Upper lobe of left lung (tissue), 6 donors: ENCODE measurements around the gene RNF135. TPM values are rescaled to one million over a fixed set of nuclear protein-coding genes. Genes with fewer than 3 reads are reported as not detected.
A peak's percentile ranks its signal among the peaks of the same experiment; 100 is the strongest.
"Not testable (repeated sequence)": the region's sequence is repeated elsewhere in the genome, so short reads cannot be mapped to it uniquely, and the experiment has no call there.

ENCODE experiments used
- ATAC-seq, 2 donors: fragments of 200-7000 bp; cut with Tn5 transposase; one replicate each; pipeline ENCODE4 v1.9.1; 2022; ENCODE audit warnings: mild to moderate bottlenecking in 2 of 2, moderate library complexity in 2 of 2; ENCODE audit not compliant: low FRiP score in 2 of 2
- DNase-seq, 2 donors: peaks; one replicate each; pipeline ENCODE4 v3.0.0-alpha.2; 2019 to 2020
- H3K27ac ChIP-seq, 4 donors: fragments of 200-600 bp; sonication (generic); one replicate each; pipeline ENCODE4 v1.5.1; 2016 to 2019
- H3K27me3 ChIP-seq, 4 donors: fragments of 200-600 bp; sonication (generic); one replicate each; pipeline ENCODE4 v1.5.1; 2017 to 2019
- H3K36me3 ChIP-seq, 4 donors: fragments of 200-600 bp; sonication (generic); one replicate each; pipeline ENCODE4 v1.5.1; 2016 to 2019
- H3K4me1 ChIP-seq, 4 donors: fragments of 200-600 bp; sonication (generic); one replicate each; pipeline ENCODE4 v1.5.1; 2018 to 2019
- H3K4me3 ChIP-seq, 4 donors: fragments of 200-600 bp; sonication (generic); one replicate each; pipeline ENCODE4 v1.5.1; 2017 to 2019; ENCODE audit warnings: mild to moderate bottlenecking in 2 of 4, moderate library complexity in 1 of 4
- H3K9me3 ChIP-seq, 4 donors: fragments of 200-600 bp; sonication (generic); one replicate each; pipeline ENCODE4 v1.5.1; 2018 to 2019
- EP300 ChIP-seq, 4 donors: sonication (generic); formaldehyde crosslinking; IDR thresholded peaks; one replicate each; pipeline ENCODE4 v1.5.1; 2017; ENCODE audit warnings: antibody characterized with exemption in 4 of 4, control low read depth in 2 of 4
- POLR2A ChIP-seq, 4 donors: fragments of 450-650 bp; IDR thresholded peaks; one replicate each; pipeline ENCODE4 v1.5.1; 2016 to 2017; ENCODE audit warnings: antibody characterized with exemption in 4 of 4, mild to moderate bottlenecking in 2 of 4
- POLR2AphosphoS5 ChIP-seq, 2 donors: sonication (generic); formaldehyde crosslinking; IDR thresholded peaks; one replicate each; pipeline ENCODE4 v1.5.1; 2017; ENCODE audit warnings: antibody characterized with exemption in 2 of 2
- WGBS, 2 donors: methylation state at CpG; one replicate each; pipeline ENCODE4 v1.1.5; 2017 to 2018; 5-methylcytosine and 5-hydroxymethylcytosine counted together
- total RNA-seq, 6 donors: library from RNA; depleted of rRNA in 4 of 6; stranded (reverse); fragments of >200 nt in 4 of 6; gene quantifications; one replicate each; pipeline versions ENCODE4 v1.1.0 to v1.2.1, GENCODE V29; 2016 to 2021
- TF ChIP-seq, protein P1 (sequence below), 6 experiments: fragments of 450-650 bp in 4 of 6; fragments of 200-600 bp in 2 of 6; sonication (generic) in 2 of 6; IDR thresholded peaks; one replicate each; pipeline ENCODE4 v1.5.1; 2016 to 2019; ENCODE audit warnings: antibody characterized with exemption in 6 of 6
- donor health status: DM: no; HTN: no; CAD: no; lungs with moderate emphysema.
- donor health status: DM: no; HTN: yes; CAD: no; lungs with severe emphysema.

Gene RNF135
- total RNA-seq, 6 donors from 2014 or later: 24.9 to 70.2 (median 32.5) TPM

DNA sequence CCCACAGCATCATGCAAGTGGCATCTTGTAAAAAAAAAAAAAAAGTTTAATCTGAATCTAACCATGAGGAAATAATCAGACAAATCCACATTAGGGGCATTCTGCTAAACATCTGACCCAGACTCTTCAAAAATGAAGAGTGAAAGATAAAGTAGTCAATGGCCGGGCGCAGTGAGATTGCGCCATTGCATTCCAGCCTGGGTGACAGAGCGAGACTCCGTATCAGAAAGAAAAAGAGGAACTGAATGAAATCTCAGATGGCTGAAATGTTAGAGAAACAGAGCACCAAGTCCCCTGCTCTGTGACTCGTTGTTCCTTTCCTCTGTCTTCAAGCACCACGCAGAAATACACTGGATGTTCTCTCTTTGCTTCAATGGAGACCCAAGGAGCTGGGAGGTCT is 12.7 kb upstream of the RNF135 start:
- WGBS, 2 donors: 61 to 63% methylated on average over 7 of the region's 7 CpGs

DNA sequence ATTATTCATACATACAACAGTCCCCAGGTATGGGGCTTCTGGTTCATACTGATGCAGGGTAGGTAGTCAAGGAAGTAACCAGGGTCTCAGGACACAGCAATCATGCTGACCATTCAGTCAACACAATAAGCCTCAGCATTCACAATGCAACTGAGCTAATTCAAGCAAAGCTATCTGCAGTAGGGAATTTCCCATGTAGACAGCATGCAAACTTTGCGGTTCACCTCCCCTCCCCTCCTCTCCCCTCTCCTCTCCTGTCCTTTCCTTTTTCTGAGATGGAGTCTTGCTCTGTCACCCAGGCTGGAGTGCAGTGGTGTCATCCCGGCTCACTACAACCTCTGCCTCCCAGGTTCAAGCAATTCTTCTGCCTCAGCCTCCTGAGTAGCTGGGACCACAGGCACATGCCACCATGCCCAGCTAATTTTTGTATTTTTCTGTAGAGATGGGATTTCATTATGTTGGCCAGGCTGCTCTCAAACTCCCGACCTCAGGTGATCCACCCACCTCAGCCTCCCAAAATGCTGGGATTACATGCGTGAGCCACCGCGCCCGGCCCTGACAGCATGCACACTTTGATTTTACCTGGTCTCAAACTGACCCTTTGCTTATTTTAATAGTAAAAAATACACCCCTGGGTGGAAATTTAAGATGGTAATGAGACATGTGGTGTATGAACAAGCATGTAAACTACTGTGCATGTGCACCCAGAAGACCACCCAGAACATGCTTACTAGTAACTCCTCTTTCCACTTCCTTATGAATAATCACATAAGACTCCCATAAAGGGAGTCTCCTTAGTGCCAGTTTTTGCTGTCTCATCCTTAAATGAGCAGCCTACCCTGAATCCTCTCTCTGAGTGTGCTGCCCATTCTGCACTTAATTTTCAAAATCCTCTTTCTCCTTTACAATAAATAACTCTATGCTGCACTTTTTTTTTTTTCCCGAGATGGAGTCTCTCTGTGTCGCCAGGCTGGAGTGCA is 9.3 kb upstream of the RNF135 start:
- TF ChIP-seq POLR2AphosphoS5 (IDR thresholded peaks at IDR 0.05): no peak
- no peak for TF ChIP-seq EP300 (IDR thresholded peaks at IDR 0.05)
- TF ChIP-seq POLR2A (IDR thresholded peaks at IDR 0.05): peak in 1 of 4 donors; percentile 38
- TF ChIP-seq, protein P1, sequence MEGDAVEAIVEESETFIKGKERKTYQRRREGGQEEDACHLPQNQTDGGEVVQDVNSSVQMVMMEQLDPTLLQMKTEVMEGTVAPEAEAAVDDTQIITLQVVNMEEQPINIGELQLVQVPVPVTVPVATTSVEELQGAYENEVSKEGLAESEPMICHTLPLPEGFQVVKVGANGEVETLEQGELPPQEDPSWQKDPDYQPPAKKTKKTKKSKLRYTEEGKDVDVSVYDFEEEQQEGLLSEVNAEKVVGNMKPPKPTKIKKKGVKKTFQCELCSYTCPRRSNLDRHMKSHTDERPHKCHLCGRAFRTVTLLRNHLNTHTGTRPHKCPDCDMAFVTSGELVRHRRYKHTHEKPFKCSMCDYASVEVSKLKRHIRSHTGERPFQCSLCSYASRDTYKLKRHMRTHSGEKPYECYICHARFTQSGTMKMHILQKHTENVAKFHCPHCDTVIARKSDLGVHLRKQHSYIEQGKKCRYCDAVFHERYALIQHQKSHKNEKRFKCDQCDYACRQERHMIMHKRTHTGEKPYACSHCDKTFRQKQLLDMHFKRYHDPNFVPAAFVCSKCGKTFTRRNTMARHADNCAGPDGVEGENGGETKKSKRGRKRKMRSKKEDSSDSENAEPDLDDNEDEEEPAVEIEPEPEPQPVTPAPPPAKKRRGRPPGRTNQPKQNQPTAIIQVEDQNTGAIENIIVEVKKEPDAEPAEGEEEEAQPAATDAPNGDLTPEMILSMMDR (IDR thresholded peaks at IDR 0.05): no peak
- WGBS, 2 donors: 85 to 87% methylated on average over 9 of the region's 9 CpGs
- Histone ChIP-seq H3K27me3 (no peaks in the 10 kb centered on the region), H3K27ac (peak overlapping the region in 2 of 4 donors; percentile 21 to 56), H3K9me3 (no peaks in the 10 kb centered on the region), H3K36me3 (no peaks in the 10 kb centered on the region), H3K4me1 (peaks cover 10 to 30% (median 15%) of the 10 kb centered on the region in 4 donors), H3K4me3 (no peak overlapping the region)
- ATAC-seq: no peak
- DNase-seq: no peak

More for the DNA sequence above, 12.7 kb upstream of the RNF135 start:
- no peaks in the 10 kb centered on the region for H3K36me3 ChIP-seq
- TF ChIP-seq, protein P1 (IDR thresholded peaks at IDR 0.05): no peak
- TF ChIP-seq EP300 (IDR thresholded peaks at IDR 0.05) (no peak), POLR2A (IDR thresholded peaks at IDR 0.05) (peak in 1 of 4 donors; percentile 27), POLR2AphosphoS5 (IDR thresholded peaks at IDR 0.05) (no peak)
- H3K9me3 ChIP-seq: no peaks in the 10 kb centered on the region
- no peaks in the 10 kb centered on the region for H3K27me3 ChIP-seq
- peak overlapping the region; percentile 54 to 74 (median 72) for H3K27ac ChIP-seq
- ATAC-seq (peak in 1 of 2 donors; percentile 52), DNase-seq (peak in 1 of 2 donors; percentile 60)
- H3K4me3 ChIP-seq: no peak overlapping the region
- peaks cover 22 to 36% (median 28%) of the 10 kb centered on the region in 4 donors for H3K4me1 ChIP-seq

DNA sequence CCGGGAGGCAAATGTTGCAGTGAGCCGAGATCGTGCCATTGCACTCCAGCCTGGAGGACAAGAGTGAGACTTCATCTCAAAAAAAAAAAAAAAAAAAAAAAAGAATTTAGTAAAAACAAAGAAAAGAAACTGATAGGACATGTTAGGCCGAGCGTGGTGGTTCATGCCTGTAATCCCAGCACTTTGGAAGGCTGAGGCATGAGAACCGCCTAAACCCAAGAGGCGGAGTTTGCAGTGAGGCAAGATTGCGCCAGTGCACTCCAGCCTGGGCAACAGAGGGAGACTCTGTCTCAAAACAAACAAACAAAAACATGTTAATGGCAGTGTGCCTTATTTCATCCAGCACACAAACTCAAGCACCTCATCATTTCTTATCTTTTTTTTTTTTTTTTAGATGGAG is 6.5 kb upstream of the RNF135 start:
- H3K9me3 ChIP-seq, H3K27me3 ChIP-seq, DNase-seq, H3K4me1 ChIP-seq, H3K4me3 ChIP-seq, ATAC-seq, H3K27ac ChIP-seq, H3K36me3 ChIP-seq: not testable (repeated sequence)
- WGBS, 2 donors: 89 to 92% methylated on average over 8 of the region's 8 CpGs

DNA sequence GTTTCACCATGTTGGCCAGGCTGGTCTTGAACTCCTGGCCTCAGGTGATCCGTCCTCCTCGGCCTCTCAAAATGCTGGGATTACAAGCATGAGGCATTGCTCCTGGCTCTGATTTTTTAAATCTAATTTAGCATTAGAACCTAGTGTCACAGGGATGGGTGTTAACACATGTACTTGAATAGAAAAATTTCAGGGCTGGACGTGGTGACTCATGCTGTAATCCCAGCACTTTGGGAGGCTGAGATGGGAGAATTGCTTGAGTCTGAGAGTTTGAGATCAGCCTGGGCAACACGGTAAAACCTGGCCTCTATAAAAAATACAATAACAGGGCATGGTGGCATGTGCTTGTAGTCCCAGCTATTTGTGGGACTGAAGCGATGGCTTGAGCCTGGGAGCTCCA is 6.0 kb upstream of the RNF135 start:
- Histone ChIP-seq H3K27me3 (no peaks in the 10 kb centered on the region), H3K27ac (no peak overlapping the region), H3K9me3 (no peaks in the 10 kb centered on the region), H3K36me3 (no peaks in the 10 kb centered on the region), H3K4me3 (no peak overlapping the region), H3K4me1 (peaks cover 2 to 8% (median 5%) of the 10 kb centered on the region in 4 donors)
- TF ChIP-seq EP300 (IDR thresholded peaks at IDR 0.05): no peak
- TF ChIP-seq, protein P1 (IDR thresholded peaks at IDR 0.05): no peak
- no peak for TF ChIP-seq POLR2A (IDR thresholded peaks at IDR 0.05)
- no peak for TF ChIP-seq POLR2AphosphoS5 (IDR thresholded peaks at IDR 0.05)
- WGBS, 2 donors: 88 to 90% methylated on average over 5 of the region's 5 CpGs
- DNase-seq: no peak
- ATAC-seq: no peak

DNA sequence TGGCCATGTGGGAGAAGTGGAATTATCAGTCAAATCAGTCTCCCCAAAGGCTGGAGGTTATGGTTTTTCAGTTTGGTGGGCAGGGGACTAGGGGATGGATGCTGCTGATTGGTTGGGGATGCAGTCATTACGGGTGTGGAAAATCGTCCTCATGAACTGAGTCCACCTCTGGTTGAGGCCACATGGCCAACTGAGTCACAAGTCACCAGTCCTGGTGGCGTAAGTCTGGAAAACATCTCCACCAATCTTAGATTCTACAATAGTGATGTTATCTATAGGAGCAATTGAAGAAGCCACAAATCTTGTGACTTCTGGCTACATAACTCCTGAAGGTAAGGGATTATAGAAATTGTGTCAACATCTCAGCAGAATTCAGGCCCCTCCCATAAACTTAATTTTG is 5.2 kb upstream of the RNF135 start:
- H3K4me3 ChIP-seq: no peak overlapping the region
- no peak for ATAC-seq
- no peaks in the 10 kb centered on the region for H3K27me3 ChIP-seq
- WGBS, 2 donors: 89 to 90% methylated on average over 3 of the region's 3 CpGs
- peaks cover 4 to 13% (median 7%) of the 10 kb centered on the region in 4 donors for H3K4me1 ChIP-seq
- TF ChIP-seq POLR2A (IDR thresholded peaks at IDR 0.05) (no peak), POLR2AphosphoS5 (IDR thresholded peaks at IDR 0.05) (no peak), EP300 (IDR thresholded peaks at IDR 0.05) (no peak)
- TF ChIP-seq, protein P1 (IDR thresholded peaks at IDR 0.05): no peak
- H3K27ac ChIP-seq: no peak overlapping the region
- no peaks in the 10 kb centered on the region for H3K9me3 ChIP-seq
- H3K36me3 ChIP-seq: no peaks in the 10 kb centered on the region
- DNase-seq: no peak

DNA sequence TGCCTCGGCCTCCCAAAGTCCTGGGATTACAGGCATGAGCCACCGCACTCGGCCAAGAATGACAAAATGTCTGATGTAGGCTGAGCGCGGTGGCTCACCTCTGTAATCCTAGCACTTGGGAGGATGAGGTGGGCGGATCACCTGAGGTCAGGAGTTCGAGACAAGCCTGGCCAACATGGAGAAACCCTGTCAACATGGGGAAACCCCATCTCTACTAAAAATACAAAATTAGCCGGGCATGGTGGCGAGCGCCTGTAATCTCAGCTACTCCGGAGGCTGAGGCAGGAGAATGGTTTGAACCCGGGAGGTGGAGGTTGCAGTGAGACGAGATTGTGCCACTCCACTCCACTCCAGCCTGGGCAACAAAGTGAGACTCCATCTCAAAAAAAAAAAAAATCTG is 2.9 kb upstream of the RNF135 start:
- not testable (repeated sequence) for DNase-seq, ATAC-seq, H3K4me3 ChIP-seq, H3K36me3 ChIP-seq, H3K27me3 ChIP-seq, H3K9me3 ChIP-seq
- H3K27ac ChIP-seq: peak overlapping the region in 3 of 4 donors; percentile 61 to 83 (median 76)
- WGBS, 2 donors: 84 to 91% methylated on average over 13 of the region's 13 CpGs
- peaks cover 11 to 23% (median 16%) of the 10 kb centered on the region in 4 donors for H3K4me1 ChIP-seq
